Measurements from ENCODE around the gene TYW1. TPM values are rescaled to one million over a fixed set of nuclear protein-coding genes. Genes with fewer than 3 reads are reported as not detected.

TYW1 gene
- total and polyA plus RNA-seq, 2 of the 4 experiments (the other 2 are of a cell fraction) = 10.7 to 23.7 TPM

GRCh38 chr7:67251986-67252558 lies 255.4 kb downstream of the TYW1 start:
- Histone ChIP-seq H3K9ac (ENCODE audit: low read depth, low read length) (no peak overlapping the region), H3K36me3 (ENCODE audit: control insufficient read depth, insufficient read depth, low read length) (no peaks in the 10 kb centered on the region), H3K14ac (replicated peaks; ENCODE audit: low read depth, low read length) (no peak overlapping the region), H2AFZ (replicated peaks; ENCODE audit: low read length, poor library complexity) (no peak overlapping the region), H3K4me1 (ENCODE audit: control insufficient read depth, insufficient read depth, low read length) (no peaks in the 10 kb centered on the region), H3K79me1 (ENCODE audit: low read depth in 1 of 2, low read length in 2 of 2) (no peaks in the 10 kb centered on the region), H4K91ac (ENCODE audit: insufficient read depth, low read depth, low read length) (no peak overlapping the region), H3K27me3 (ENCODE audit: control insufficient read depth, insufficient read depth, low read length) (no peaks in the 10 kb centered on the region), H3K27ac (ENCODE audit: insufficient read depth, low read length) (no peak overlapping the region), H3K9me1 (ENCODE audit: insufficient read depth, low read length) (no peaks in the 10 kb centered on the region), H3K56ac (ENCODE audit: extremely low read depth, insufficient read depth, low read length) (no peak overlapping the region), H3K4me3 (ENCODE audit: insufficient read depth, low read depth, low read length) (no peak overlapping the region), H3K18ac (ENCODE audit: low read depth, low read length) (no peak overlapping the region), H4K5ac (ENCODE audit: low read depth, low read length) (no peak overlapping the region), H2BK120ac (ENCODE audit: low read depth, low read length) (no peak overlapping the region), H3K9me3 (ENCODE audit: control insufficient read depth, insufficient read depth, low read length) (peaks cover 5% of the 10 kb centered on the region), H4K20me1 (ENCODE audit: insufficient read depth, low read length) (no peaks in the 10 kb centered on the region), H3K23ac (ENCODE audit: low read depth, low read length) (no peak overlapping the region), H2AK5ac (ENCODE audit: low read depth, low read length) (no peak overlapping the region), H2AK9ac (replicated peaks; ENCODE audit: low read depth, low read length, poor library complexity) (no peak overlapping the region), H4K8ac (ENCODE audit: low read depth in 2 of 2, low read length in 2 of 2) (no peak overlapping the region), H2BK5ac (ENCODE audit: low read depth, low read length, poor library complexity, severe bottlenecking) (no peak overlapping the region), H3K4me2 (ENCODE audit: low read depth, low read length) (no peak overlapping the region), H3K4ac (ENCODE audit: low read depth, low read length) (no peak overlapping the region), H2BK15ac (ENCODE audit: low read depth, low read length) (no peak overlapping the region), H2BK20ac (ENCODE audit: low read depth, low read length) (no peak overlapping the region)
- dilution Hi-C loops (cut with HindIII; ENCODE audit: low sequenced_read_pairs, unreplicated experiment) = no loop called here
- TF ChIP-seq MAFK (IDR thresholded peaks at IDR 0.05; ENCODE audit: low read depth, low read length) (no peak), RFX5 (IDR thresholded peaks at IDR 0.05; ENCODE audit: low read depth, low read length) (no peak), SMC3 (IDR thresholded peaks at IDR 0.05; ENCODE audit: low read depth, low read length) (no peak), CTCF (conservative IDR thresholded peaks at IDR 0.05; ENCODE audit: low read depth, low read length) (no peak), MXI1 (IDR thresholded peaks at IDR 0.05; ENCODE audit: borderline replicate concordance, low read depth, low read length) (no peak), NFE2L2 (IDR thresholded peaks at IDR 0.05; ENCODE audit: low read depth, low read length) (no peak), BHLHE40 (IDR thresholded peaks at IDR 0.05; ENCODE audit: low read depth, low read length) (no peak), RCOR1 (IDR thresholded peaks at IDR 0.05; ENCODE audit: insufficient replicate concordance, low read length) (no peak), CEBPB (IDR thresholded peaks at IDR 0.05; ENCODE audit: low read depth, low read length) (no peak), FOS (IDR thresholded peaks at IDR 0.05; ENCODE audit: low read depth, low read length) (no peak), CHD1 (IDR thresholded peaks at IDR 0.05; ENCODE audit: low read depth, low read length) (no peak), RAD21 (IDR thresholded peaks at IDR 0.05; ENCODE audit: low read length) (no peak), POLR2A (IDR thresholded peaks at IDR 0.05; ENCODE audit: low read depth, low read length) (no peak)
- TF ChIP-seq, protein P1, sequence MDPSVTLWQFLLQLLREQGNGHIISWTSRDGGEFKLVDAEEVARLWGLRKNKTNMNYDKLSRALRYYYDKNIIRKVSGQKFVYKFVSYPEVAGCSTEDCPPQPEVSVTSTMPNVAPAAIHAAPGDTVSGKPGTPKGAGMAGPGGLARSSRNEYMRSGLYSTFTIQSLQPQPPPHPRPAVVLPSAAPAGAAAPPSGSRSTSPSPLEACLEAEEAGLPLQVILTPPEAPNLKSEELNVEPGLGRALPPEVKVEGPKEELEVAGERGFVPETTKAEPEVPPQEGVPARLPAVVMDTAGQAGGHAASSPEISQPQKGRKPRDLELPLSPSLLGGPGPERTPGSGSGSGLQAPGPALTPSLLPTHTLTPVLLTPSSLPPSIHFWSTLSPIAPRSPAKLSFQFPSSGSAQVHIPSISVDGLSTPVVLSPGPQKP (IDR thresholded peaks at IDR 0.05; ENCODE audit: borderline replicate concordance, low read depth, low read length) = no peak
- TF ChIP-seq, protein P2, sequence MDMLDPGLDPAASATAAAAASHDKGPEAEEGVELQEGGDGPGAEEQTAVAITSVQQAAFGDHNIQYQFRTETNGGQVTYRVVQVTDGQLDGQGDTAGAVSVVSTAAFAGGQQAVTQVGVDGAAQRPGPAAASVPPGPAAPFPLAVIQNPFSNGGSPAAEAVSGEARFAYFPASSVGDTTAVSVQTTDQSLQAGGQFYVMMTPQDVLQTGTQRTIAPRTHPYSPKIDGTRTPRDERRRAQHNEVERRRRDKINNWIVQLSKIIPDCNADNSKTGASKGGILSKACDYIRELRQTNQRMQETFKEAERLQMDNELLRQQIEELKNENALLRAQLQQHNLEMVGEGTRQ (IDR thresholded peaks at IDR 0.05; ENCODE audit: low read depth, low read length) = no peak
- no CpG with 5 or more reads among the region's 1 CpG for WGBS, 2 experiments (ENCODE audit: extremely low coverage in 2 of 2, insufficient read length in 1 of 2)
- intact Hi-C loops (cut with micrococcal nuclease) = no loop called here
- DNase-seq = no peak
- ChIA-PET POLR2A (ENCODE audit: unreplicated experiment) (no interaction called here), CTCF (no interaction called here)
- BruUV-seq (replicated peaks) = no TSS peak
- ATAC-seq (ENCODE audit: low read depth) = no peak
- in situ Hi-C loops (cut with MboI; ENCODE audit: low sequenced_read_pairs) = no loop called here
